IMR-90 (cell line): ENCODE measurements around the gene EXOSC9. TPM values are rescaled to one million over a fixed set of nuclear protein-coding genes. Genes with fewer than 3 reads are reported as not detected.

ENCODE experiments used
- ATAC-seq: fragments of 200-7000 bp; cut with Tn5 transposase; 2 replicates; pipeline ENCODE4 v1.9.1; 2020; ENCODE audit warnings: low read depth, mild to moderate bottlenecking, moderate library complexity
- BruUV-seq: library from RNA; stranded (reverse); fragments of 400-500 nt; replicated peaks from 2 replicates; lab custom pipeline; 2021; lab: Mats Ljungman, UMichigan
- CTCF ChIA-PET: fragments of 300-600 bp; formaldehyde crosslinking; extraction: SDS; loops from one replicate; lab custom pipeline; 2021; ENCODE audit warnings: antibody characterized with exemption; lab: Yijun Ruan, JAX
- POLR2A ChIA-PET: fragments of 300-600 bp; sonication (Branson Sonifier 250); formaldehyde crosslinking; loops from one replicate; lab custom pipeline; 2022; ENCODE audit warnings: antibody characterized with exemption; ENCODE audit not compliant: unreplicated experiment; lab: Charles Lee
- DNase-seq: peaks from one replicate; pipeline ENCODE4 v3.0.0; 2013
- H2AFZ ChIP-seq: replicated peaks from 2 replicates; pipeline ENCODE3; 2013; ENCODE audit warnings: low read length, mild to moderate bottlenecking; ENCODE audit not compliant: poor library complexity
- H2AK5ac ChIP-seq: 2 replicates; pipeline ENCODE4 v1.6.1; 2013; ENCODE audit warnings: low read depth, low read length, inconsistent platforms
- H2AK9ac ChIP-seq: replicated peaks from 2 replicates; pipeline ENCODE3; 2013; ENCODE audit warnings: mild to moderate bottlenecking, low read depth, low read length, moderate library complexity; ENCODE audit not compliant: poor library complexity
- H2BK120ac ChIP-seq: 2 replicates; pipeline ENCODE4 v1.6.1; 2013; ENCODE audit warnings: low read depth, low read length, inconsistent platforms
- H2BK15ac ChIP-seq: 3 replicates; pipeline ENCODE4 v1.6.1; 2013; ENCODE audit warnings: low read depth, low read length, inconsistent platforms
- H2BK20ac ChIP-seq: 2 replicates; pipeline ENCODE4 v1.6.1; 2013; ENCODE audit warnings: low read depth, mild to moderate bottlenecking, inconsistent platforms, low read length, moderate library complexity
- H2BK5ac ChIP-seq: 2 replicates; pipeline ENCODE4 v1.6.1; 2013; ENCODE audit warnings: mild to moderate bottlenecking, low read depth, low read length, inconsistent platforms; ENCODE audit not compliant: poor library complexity, severe bottlenecking
- H3K14ac ChIP-seq: replicated peaks from 2 replicates; pipeline ENCODE4 v1.6.1; 2013; ENCODE audit warnings: low read depth, low read length, inconsistent platforms
- H3K18ac ChIP-seq: 2 replicates; pipeline ENCODE4 v1.6.1; 2013; ENCODE audit warnings: low read depth, low read length, control low read depth
- H3K23ac ChIP-seq: 2 replicates; pipeline ENCODE4 v1.6.1; 2013; ENCODE audit warnings: low read depth, low read length, inconsistent platforms
- H3K27ac ChIP-seq: 2 replicates; pipeline ENCODE4 v1.5.1; 2013; ENCODE audit warnings: mild to moderate bottlenecking, control low read depth, low read length; ENCODE audit not compliant: insufficient read depth
- H3K27me3 ChIP-seq: 2 replicates; pipeline ENCODE4 v1.6.1; 2013; ENCODE audit warnings: low read length; ENCODE audit not compliant: control insufficient read depth, insufficient read depth
- H3K36me3 ChIP-seq: 2 replicates; pipeline ENCODE4 v1.6.1; 2013; ENCODE audit warnings: low read length, mixed read lengths; ENCODE audit not compliant: control insufficient read depth, insufficient read depth
- H3K4ac ChIP-seq: 2 replicates; pipeline ENCODE4 v1.6.1; 2013; ENCODE audit warnings: low read depth, low read length, inconsistent platforms
- H3K4me1 ChIP-seq: 2 replicates; pipeline ENCODE4 v1.6.1; 2013; ENCODE audit warnings: low read length, mixed read lengths; ENCODE audit not compliant: control insufficient read depth, insufficient read depth
- H3K4me2 ChIP-seq: 2 replicates; pipeline ENCODE4 v1.6.1; 2013; ENCODE audit warnings: low read depth, mild to moderate bottlenecking, control low read depth, low read length, moderate library complexity
- H3K4me3 ChIP-seq: 2 replicates; pipeline ENCODE4 v1.5.1; 2013; ENCODE audit warnings: low read depth, mild to moderate bottlenecking, control low read depth, low read length, moderate library complexity; ENCODE audit not compliant: insufficient read depth
- H3K56ac ChIP-seq: 2 replicates; pipeline ENCODE4 v1.6.1; 2013; ENCODE audit warnings: low read length, inconsistent platforms; ENCODE audit not compliant: insufficient read depth; ENCODE audit errors: extremely low read depth
- H3K79me1 ChIP-seq, 2 experiments: 2 replicates each; pipeline ENCODE4 v1.6.1; 2013; ENCODE audit warnings: low read length in 2 of 2, inconsistent platforms in 1 of 2, low read depth in 1 of 2
- H3K9ac ChIP-seq: 2 replicates; pipeline ENCODE4 v1.6.1; 2013; ENCODE audit warnings: low read depth, low read length, control low read depth
- H3K9me1 ChIP-seq: 2 replicates; pipeline ENCODE4 v1.6.1; 2013; ENCODE audit warnings: low read length, inconsistent platforms; ENCODE audit not compliant: insufficient read depth
- H3K9me3 ChIP-seq: 2 replicates; pipeline ENCODE4 v1.6.1; 2013; ENCODE audit warnings: low read length; ENCODE audit not compliant: control insufficient read depth, insufficient read depth
- H4K20me1 ChIP-seq: 2 replicates; pipeline ENCODE4 v1.6.1; 2013; ENCODE audit warnings: low read length, inconsistent platforms; ENCODE audit not compliant: insufficient read depth
- H4K5ac ChIP-seq: 2 replicates; pipeline ENCODE4 v1.6.1; 2013; ENCODE audit warnings: mild to moderate bottlenecking, low read depth, low read length, control low read depth
- H4K8ac ChIP-seq, 2 experiments: 2 replicates each; pipeline ENCODE4 v1.6.1; 2013; ENCODE audit warnings: low read depth in 2 of 2, low read length in 2 of 2, control low read depth in 1 of 2, inconsistent platforms in 1 of 2
- H4K91ac ChIP-seq: 2 replicates; pipeline ENCODE4 v1.6.1; 2013; ENCODE audit warnings: low read depth, low read length, inconsistent platforms; ENCODE audit not compliant: insufficient read depth
- BHLHE40 ChIP-seq: fragments of 150-350 bp; IDR thresholded peaks from 2 replicates; pipeline ENCODE4 v1.6.1; 2016; ENCODE audit warnings: mild to moderate bottlenecking, low read depth, low read length
- CEBPB ChIP-seq: IDR thresholded peaks from 2 replicates; pipeline ENCODE4 v1.6.1; 2012; ENCODE audit warnings: low read depth, low read length, improper control_type of control experiment
- CHD1 ChIP-seq: IDR thresholded peaks from 2 replicates; pipeline ENCODE4 v1.6.1; 2012; ENCODE audit warnings: low read depth, low read length, improper control_type of control experiment
- ELK1 ChIP-seq: fragments of 150-350 bp; IDR thresholded peaks from 2 replicates; pipeline ENCODE4 v1.6.1; 2016; ENCODE audit warnings: low read depth, mild to moderate bottlenecking, low read length, moderate library complexity, borderline replicate concordance
- FOS ChIP-seq: fragments of 150-350 bp; IDR thresholded peaks from 2 replicates; pipeline ENCODE4 v1.6.1; 2016; ENCODE audit warnings: low read depth, low read length
- MAZ ChIP-seq: IDR thresholded peaks from 2 replicates; pipeline ENCODE4 v1.6.1; 2012; ENCODE audit warnings: low read depth, mild to moderate bottlenecking, low read length, improper control_type of control experiment, moderate library complexity, borderline replicate concordance
- MXI1 ChIP-seq: IDR thresholded peaks from 2 replicates; pipeline ENCODE4 v1.6.1; 2012; ENCODE audit warnings: low read depth, mild to moderate bottlenecking, low read length, moderate library complexity, borderline replicate concordance
- NFE2L2 ChIP-seq: fragments of 150-350 bp; IDR thresholded peaks from 2 replicates; pipeline ENCODE4 v1.6.1; 2016; ENCODE audit warnings: low read depth, mild to moderate bottlenecking, low read length
- POLR2A ChIP-seq: IDR thresholded peaks from 2 replicates; pipeline ENCODE4 v1.6.1; 2012; ENCODE audit warnings: mild to moderate bottlenecking, low read depth, low read length
- RAD21 ChIP-seq: IDR thresholded peaks from 2 replicates; pipeline ENCODE4 v1.6.1; 2012; ENCODE audit warnings: low read length, improper control_type of control experiment
- dilution Hi-C: fragments of 300-500 bp; cut with HindIII; formaldehyde crosslinking; loops from one replicate; pipeline ENCODE4 v1.14.3; 2018; ENCODE audit warnings: low sequenced_read_pairs; ENCODE audit not compliant: unreplicated experiment
- in situ Hi-C: fragments of 300-500 bp; cut with MboI; formaldehyde crosslinking; loops from 3 replicates; pipeline ENCODE4 v1.14.3; 2019; ENCODE audit warnings: low sequenced_read_pairs, inconsistent platforms, mixed read lengths
- intact Hi-C: fragments of 100-400 bp; cut with micrococcal nuclease; formaldehyde crosslinking; loops from 2 replicates; pipeline ENCODE4 v1.10.0; 2022
- polyA plus RNA-seq, 3 experiments: library from polyadenylated mRNA; depleted of rRNA; stranded (reverse); fragments of >200 nt; gene quantifications; 2 replicates each; pipeline ENCODE4 v1.2.3, GENCODE V29; 2012; ENCODE audit warnings: low replicate concordance in 1 of 3
- total RNA-seq: library from RNA; depleted of rRNA; stranded (reverse); fragments of >200 nt; gene quantifications from 2 replicates; pipeline ENCODE4 v1.2.3, GENCODE V29; 2012

EXOSC9 gene
- total and polyA plus RNA-seq, 2 of the 4 experiments (the other 2 are of a cell fraction): 34.7 to 47.5 TPM

GRCh38 chr4:121811122-121811521 is 10.0 kb downstream of the EXOSC9 start:
- H4K20me1 ChIP-seq: no peaks in the 10 kb centered on the region
- H3K9ac ChIP-seq: no peak overlapping the region
- no peak overlapping the region for H3K27ac ChIP-seq
- no peaks in the 10 kb centered on the region; the same call in 1 of the 2 replicates for H3K4me1 ChIP-seq
- H3K9me3 ChIP-seq: no peaks in the 10 kb centered on the region
- no peak overlapping the region for H3K4ac ChIP-seq
- in situ Hi-C loops (no loop called here), dilution Hi-C loops (loop anchor here (10.0 kb wide), 1 partner anchor 146 kb away; no protein-coding TSS in a partner anchor), intact Hi-C loops (no loop called here)
- ChIA-PET POLR2A (interaction anchor here (0.7 kb wide), 1 partner anchor 81 kb away, joined by 3 read pairs; no protein-coding TSS in a partner anchor), CTCF (no interaction called here)
- H2AK5ac ChIP-seq: no peak overlapping the region
- no peak for TF ChIP-seq MXI1
- TF ChIP-seq RAD21: no peak
- TF ChIP-seq FOS: no peak
- TF ChIP-seq CHD1: no peak
- no peak for TF ChIP-seq BHLHE40
- no peak for TF ChIP-seq MAZ
- TF ChIP-seq ELK1: no peak
- no peak for TF ChIP-seq CEBPB
- no peak for TF ChIP-seq POLR2A
- no peak for TF ChIP-seq NFE2L2
- no peak overlapping the region for H3K14ac ChIP-seq
- H3K4me3 ChIP-seq: no peak overlapping the region
- BruUV-seq: no TSS peak
- 0 out of 2 replicates have a peak, but pooled peaks cover 2% of the 10 kb centered on the region for H3K9me1 ChIP-seq
- no peak overlapping the region for H3K56ac ChIP-seq
- no peak overlapping the region for H2AK9ac ChIP-seq
- H3K18ac ChIP-seq: no peak overlapping the region
- no peak overlapping the region for H2BK20ac ChIP-seq
- H2BK120ac ChIP-seq: no peak overlapping the region
- H4K8ac ChIP-seq: no peak overlapping the region
- H4K5ac ChIP-seq: no peak overlapping the region
- H3K36me3 ChIP-seq: peaks cover 26% of the 10 kb centered on the region
- H2AFZ ChIP-seq: no peak overlapping the region
- H3K79me1 ChIP-seq: peaks cover 9 to 17% of the 10 kb centered on the region in 2 experiments; a peak in 3 of 4 replicates
- no peaks in the 10 kb centered on the region for H3K27me3 ChIP-seq
- ATAC-seq: no peak
- H3K4me2 ChIP-seq: no peak overlapping the region
- H2BK5ac ChIP-seq: no peak overlapping the region
- no peak overlapping the region for H2BK15ac ChIP-seq
- no peak overlapping the region for H3K23ac ChIP-seq
- DNase-seq: no peak
- H4K91ac ChIP-seq: no peak overlapping the region
